Measurements from ENCODE around the gene MIPEP.

The MIPEP gene

DNA sequence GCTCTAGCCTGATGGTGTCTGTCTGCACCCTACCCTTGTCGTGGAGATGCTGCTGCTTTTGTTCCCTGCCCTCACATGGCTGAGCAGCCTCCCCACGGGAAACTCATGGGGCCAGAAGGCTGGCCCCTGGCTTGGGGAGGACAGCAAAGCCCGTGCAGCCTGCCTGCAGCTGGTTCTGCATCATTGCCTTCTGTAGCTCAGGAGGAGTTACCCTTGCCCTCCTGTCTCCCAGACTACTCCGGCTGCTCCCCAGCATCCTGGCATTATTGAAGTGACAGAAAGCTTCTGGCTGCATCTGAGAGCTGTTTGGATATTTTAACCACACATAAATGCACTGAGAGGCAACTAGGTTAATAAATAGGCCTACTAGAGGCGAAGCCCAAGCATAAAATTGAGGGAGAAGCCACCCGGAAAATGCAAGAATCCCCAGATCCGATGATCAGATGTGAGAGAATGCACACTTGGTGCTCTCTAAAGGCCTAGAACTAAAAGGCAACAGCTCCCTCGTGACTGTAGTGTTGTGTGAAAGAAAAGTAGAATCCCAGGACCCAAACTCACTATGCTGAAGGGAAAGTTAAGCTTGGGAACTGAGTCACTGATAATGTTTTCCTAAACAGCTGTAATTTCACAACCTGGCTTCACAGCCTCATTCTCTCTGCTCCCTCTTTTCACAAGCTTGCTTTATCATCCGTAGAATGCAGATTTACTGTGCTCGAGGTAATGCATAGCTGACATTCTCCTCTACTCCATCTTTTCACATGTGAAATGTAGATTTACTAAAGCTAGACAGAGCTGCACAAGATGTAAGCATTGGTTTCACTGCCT lies 208.1 kb downstream of the MIPEP start:
- DNase-seq (ENCODE audit: low spot score) = no peak
